H1 (cell line): ENCODE data around the gene OGT. TPM values are rescaled to one million over a fixed set of nuclear protein-coding genes. Genes with fewer than 3 reads are reported as not detected.

Experiments used
- CTCF ChIA-PET: fragments of 300-600 bp; sonication (Branson Sonifier 250); formaldehyde crosslinking; loops from one replicate; lab custom pipeline; 2021; ENCODE audit not compliant: partially characterized antibody; lab: Charles Lee
- POLR2A ChIA-PET: fragments of 300-600 bp; sonication (Branson Sonifier 250); formaldehyde crosslinking; loops from one replicate; lab custom pipeline; 2021; ENCODE audit warnings: inconsistent platforms; ENCODE audit not compliant: partially characterized antibody; lab: Charles Lee
- DNase-seq, 2 experiments: peaks; one replicate each; pipeline versions ENCODE4 v3.0.0 to v3.0.0-alpha.2; 2010 to 2022; ENCODE audit warnings: low spot score in 2 of 2, low read depth in 1 of 2, mixed read lengths in 1 of 2
- FAIRE-seq: peaks from 2 replicates; lab custom pipeline; 2011; peaks lifted over from hg19 to GRCh38; lab: Jason Lieb, UNC
- H2AFZ ChIP-seq: 2 replicates; pipeline ENCODE4 v1.8.1; 2012; ENCODE audit warnings: low read length, inconsistent platforms
- H2AK5ac ChIP-seq: 2 replicates; pipeline ENCODE4 v1.6.1; 2013; ENCODE audit warnings: low read depth, low read length
- H2BK120ac ChIP-seq: replicated peaks from 2 replicates; pipeline ENCODE3; 2013; ENCODE audit warnings: low read depth, low read length, inconsistent platforms
- H2BK12ac ChIP-seq: 2 replicates; pipeline ENCODE4 v1.6.1; 2013; ENCODE audit warnings: low read depth, low read length
- H2BK15ac ChIP-seq: 2 replicates; pipeline ENCODE4 v1.6.1; 2013; ENCODE audit warnings: low read length
- H2BK20ac ChIP-seq: 2 replicates; pipeline ENCODE4 v1.6.1; 2013; ENCODE audit warnings: low read length
- H2BK5ac ChIP-seq: 2 replicates; pipeline ENCODE4 v1.6.1; 2013; ENCODE audit warnings: low read depth, low read length
- H3K14ac ChIP-seq: 2 replicates; pipeline ENCODE4 v1.6.1; 2013; ENCODE audit warnings: inconsistent platforms; ENCODE audit not compliant: insufficient read length
- H3K18ac ChIP-seq: 2 replicates; pipeline ENCODE4 v1.6.1; 2013; ENCODE audit warnings: low read length; ENCODE audit errors: extremely low read depth
- H3K23ac ChIP-seq: 2 replicates; pipeline ENCODE4 v1.6.1; 2013; ENCODE audit warnings: inconsistent platforms; ENCODE audit not compliant: insufficient read length
- H3K23me2 ChIP-seq: 2 replicates; pipeline ENCODE4 v1.6.1; 2013; ENCODE audit warnings: low read depth, low read length
- H3K27ac ChIP-seq: 2 replicates; pipeline ENCODE4 v1.6.1; 2011; ENCODE audit warnings: low read depth, low read length, inconsistent platforms
- H3K27me3 ChIP-seq, 4 experiments: replicated peaks in 1 of 4; 1 replicate in 1 of 4; 2 replicates in 3 of 4; pipeline versions ENCODE4 v1.6.1 to v1.8.1; 2011 to 2013; ENCODE audit warnings: low read length in 3 of 4, mild to moderate bottlenecking in 3 of 4, inconsistent platforms in 2 of 4, mixed read lengths in 2 of 4, moderate library complexity in 1 of 4; ENCODE audit not compliant: control insufficient read depth in 3 of 4, insufficient read depth in 3 of 4; ENCODE audit errors: extremely low read depth in 1 of 4
- H3K36me3 ChIP-seq, 4 experiments: 2 replicates each; pipeline versions ENCODE4 v1.6.1 to v1.8.1; 2011 to 2013; ENCODE audit warnings: mild to moderate bottlenecking in 4 of 4, low read length in 3 of 4, moderate library complexity in 2 of 4, control low read depth in 1 of 4, inconsistent platforms in 1 of 4; ENCODE audit not compliant: insufficient read depth in 4 of 4, control insufficient read depth in 2 of 4
- H3K4ac ChIP-seq: replicated peaks from 2 replicates; pipeline ENCODE3; 2013; ENCODE audit warnings: low read length, low read depth, mixed read lengths, inconsistent platforms; ENCODE audit not compliant: insufficient read length
- H3K4me1 ChIP-seq, 4 experiments: replicated peaks in 1 of 4; 1 replicate in 1 of 4; 2 replicates in 3 of 4; pipeline versions ENCODE4 v1.6.1 to v1.8.1; 2011 to 2013; ENCODE audit warnings: low read length in 3 of 4, inconsistent platforms in 2 of 4, mixed read lengths in 1 of 4; ENCODE audit not compliant: insufficient read depth in 4 of 4, control insufficient read depth in 3 of 4
- H3K4me2 ChIP-seq, 2 experiments: 2 replicates each; pipeline versions ENCODE4 v1.6.1 to v1.8.1; 2011 to 2013; ENCODE audit warnings: low read depth in 2 of 2, low read length in 2 of 2, control low read depth in 1 of 2, inconsistent platforms in 1 of 2, mild to moderate bottlenecking in 1 of 2; ENCODE audit not compliant: insufficient read depth in 1 of 2
- H3K4me3 ChIP-seq, 4 experiments: fragments of 200-600, 300-600 bp in 1 of 4; sonication (generic), shearing (Covaris generic), sonication (Bioruptor Twin) in 1 of 4; 2 replicates each; pipeline versions ENCODE4 v1.5.1 to v1.8.1; 2011 to 2016; ENCODE audit warnings: low read length in 4 of 4, low read depth in 3 of 4, control low read depth in 2 of 4, inconsistent platforms in 2 of 4, mild to moderate bottlenecking in 2 of 4, mixed read lengths in 1 of 4, moderate library complexity in 1 of 4; ENCODE audit not compliant: insufficient read depth in 2 of 4; ENCODE audit errors: extremely low read depth in 1 of 4
- H3K56ac ChIP-seq: replicated peaks from 2 replicates; pipeline ENCODE3; 2013; ENCODE audit warnings: low read depth, mild to moderate bottlenecking, mixed read lengths, low read length, inconsistent platforms; ENCODE audit not compliant: insufficient read length
- H3K79me1 ChIP-seq: 2 replicates; pipeline ENCODE4 v1.6.1; 2013; ENCODE audit warnings: low read depth, low read length, control low read depth
- H3K79me2 ChIP-seq, 2 experiments: 2 replicates each; pipeline versions ENCODE4 v1.6.1 to v1.8.1; 2012 to 2013; ENCODE audit warnings: low read length in 2 of 2, mild to moderate bottlenecking in 2 of 2, inconsistent platforms in 1 of 2; ENCODE audit not compliant: insufficient read depth in 2 of 2, control insufficient read depth in 1 of 2
- H3K9ac ChIP-seq, 4 experiments: replicated peaks in 1 of 4; 1 replicate in 1 of 4; 2 replicates in 3 of 4; pipeline versions ENCODE4 v1.6.1 to v1.8.1; 2011 to 2013; ENCODE audit warnings: low read depth in 3 of 4, low read length in 3 of 4, control low read depth in 2 of 4, mild to moderate bottlenecking in 2 of 4, moderate library complexity in 2 of 4, inconsistent platforms in 1 of 4; ENCODE audit errors: extremely low read depth in 1 of 4
- H3K9me3 ChIP-seq, 2 experiments: 2 replicates each; pipeline versions ENCODE4 v1.6.1 to v1.8.1; 2012 to 2013; ENCODE audit warnings: mild to moderate bottlenecking in 2 of 2, moderate library complexity in 2 of 2, control low read depth in 1 of 2, inconsistent platforms in 1 of 2, low read depth in 1 of 2, low read length in 1 of 2, mixed read lengths in 1 of 2; ENCODE audit not compliant: insufficient read depth in 2 of 2
- H4K20me1 ChIP-seq, 2 experiments: replicated peaks in 1 of 2; 2 replicates each; pipeline versions ENCODE3 to v1.8.1; 2011 to 2013; ENCODE audit warnings: inconsistent platforms in 2 of 2, low read length in 2 of 2, mild to moderate bottlenecking in 1 of 2; ENCODE audit not compliant: insufficient read depth in 2 of 2, control insufficient read depth in 1 of 2
- H4K5ac ChIP-seq: 2 replicates; pipeline ENCODE4 v1.6.1; 2013; ENCODE audit warnings: low read length, low read depth, mixed read lengths, inconsistent platforms; ENCODE audit not compliant: insufficient read length
- H4K8ac ChIP-seq: 2 replicates; pipeline ENCODE4 v1.8.0; 2013; ENCODE audit warnings: mild to moderate bottlenecking, moderate library complexity, low read length, inconsistent platforms; ENCODE audit not compliant: insufficient read depth; ENCODE audit errors: extremely low read depth
- H4K91ac ChIP-seq: replicated peaks from 2 replicates; pipeline ENCODE3; 2013; ENCODE audit warnings: low read length, mixed read lengths, inconsistent platforms; ENCODE audit not compliant: insufficient read length
- BCL11A ChIP-seq, 2 experiments: IDR thresholded peaks; one replicate each; pipeline ENCODE4 v1.6.1; 2011; ENCODE audit warnings: low read depth in 2 of 2, low read length in 2 of 2, mild to moderate bottlenecking in 2 of 2
- CHD2 ChIP-seq: IDR thresholded peaks from 2 replicates; pipeline ENCODE4 v1.6.1; 2012; ENCODE audit warnings: low read length, improper control_type of control experiment
- GTF2F1 ChIP-seq: IDR thresholded peaks from 2 replicates; pipeline ENCODE4 v1.6.1; 2012; ENCODE audit warnings: low read depth, low read length, improper control_type of control experiment, borderline replicate concordance
- KDM5A ChIP-seq: fragments of 200-600 bp; IDR thresholded peaks from 2 replicates; pipeline ENCODE4 v1.7.1; 2012; ENCODE audit warnings: mild to moderate bottlenecking, low read length, inconsistent platforms, mixed read lengths
- PHF8 ChIP-seq: fragments of 200-600 bp; sonication (generic); conservative IDR thresholded peaks from 2 replicates; pipeline ENCODE4 v1.7.1; 2012; ENCODE audit warnings: low read depth, mild to moderate bottlenecking, inconsistent platforms, low read length, moderate library complexity
- RXRA ChIP-seq: IDR thresholded peaks from 2 replicates; pipeline ENCODE4 v1.6.1; 2011; ENCODE audit warnings: low read depth, mild to moderate bottlenecking, low read length, moderate library complexity; ENCODE audit not compliant: insufficient read depth
- WGBS, 2 experiments: shearing (Covaris generic) in 1 of 2; methylation state at CpG; one replicate each; pipeline versions ENCODE4 v1.1.6 to v1.1.7; 2013 to 2015; ENCODE audit warnings: low lambda C conversion rate in 2 of 2, mixed read lengths in 2 of 2, inconsistent platforms in 1 of 2, low coverage in 1 of 2, missing lambda C conversion rate in 1 of 2; ENCODE audit not compliant: insufficient replicate concordance in 2 of 2, insufficient coverage in 1 of 2, insufficient read length in 1 of 2; ENCODE audit errors: extremely low coverage in 1 of 2, missing lambda C conversion rate in 1 of 2; 5-methylcytosine and 5-hydroxymethylcytosine counted together
- polyA plus RNA-seq, 7 experiments: library from polyadenylated mRNA; depleted of rRNA in 3 of 7; stranded (reverse) in 5 of 7; unstranded in 2 of 7; fragments of >200 nt in 5 of 7; fragments of 200-250 nt in 2 of 7; gene quantifications; 1 replicate in 5 of 7; 2 replicates in 1 of 7; 4 replicates in 1 of 7; pipeline versions ENCODE4 v1.2.1 to v1.2.3, GENCODE V29; 2011 to 2013; ENCODE audit warnings: missing spikeins in 2 of 7, mixed read lengths in 2 of 7
- total RNA-seq: library from RNA; stranded (reverse); fragmentation: NEBNext Ultra II Directional; extraction: Animal tissue kit (Norgen Biotek cat#: 25700); gene quantifications from 2 replicates; pipeline ENCODE4 v1.2.1, GENCODE V29; 2021

Gene OGT
- total and polyA plus RNA-seq, 2 of the 8 experiments (the other 6 are each of a cell fraction or from before 2014, with no cell fraction given) = 130 to 169 TPM

DNA sequence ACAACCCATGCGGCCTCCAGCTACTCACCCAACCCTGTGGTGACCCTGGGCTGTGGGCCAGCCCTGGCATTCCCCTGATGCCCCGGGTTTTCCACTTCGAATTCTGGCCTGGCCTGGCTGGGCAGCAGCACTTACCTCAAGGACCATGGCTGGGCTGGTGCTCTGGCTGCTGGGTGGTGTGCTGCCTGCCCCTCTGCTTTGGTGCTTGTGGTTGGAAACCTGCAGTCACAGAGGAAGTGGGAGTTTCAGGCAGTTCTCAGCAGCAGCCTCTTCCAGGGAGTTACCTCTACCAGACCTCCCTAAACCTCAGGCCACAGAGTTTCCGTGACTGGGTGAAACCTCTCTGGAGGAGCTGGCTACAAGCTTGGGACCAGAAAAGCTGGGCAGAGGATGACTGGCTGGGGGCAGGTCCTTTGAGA lies 85.4 kb downstream of the OGT start, which contains the start of gene CXCR3:
Gene CXCR3 (minus strand): TSS at position 209 of the 419 bp plus-strand sequence. CDS start 62 bp downstream, at position 147.
- H4K20me1 ChIP-seq = no peaks in the 10 kb centered on the region
- H3K4me2 ChIP-seq = no peak within 1 kb of the TSS
- H3K79me2 ChIP-seq = no peaks in the 10 kb centered on the region
- H4K8ac ChIP-seq = no peak within 1 kb of the TSS; the same call in 1 of the 2 replicates
- no peak within 1 kb of the TSS for H2BK5ac ChIP-seq
- DNase-seq = no peak
- no peak within 1 kb of the TSS for H2BK20ac ChIP-seq
- no peak within 1 kb of the TSS for H4K5ac ChIP-seq
- H3K27ac ChIP-seq = no peak within 1 kb of the TSS
- peaks cover 0 to 5% (median 0%) of the 10 kb centered on the region in 4 experiments; a peak in 1 of 7 replicates for H3K4me1 ChIP-seq
- no peak within 1 kb of the TSS for H3K9ac ChIP-seq
- H2BK120ac ChIP-seq = no peak within 1 kb of the TSS
- no peak within 1 kb of the TSS for H2AK5ac ChIP-seq
- H2BK15ac ChIP-seq = no peak within 1 kb of the TSS
- 96% methylated on average over 3 of the region's 4 CpGs; no CpG with 5 or more reads in 1 of the 2 experiments for WGBS, 2 experiments
- no peak within 1 kb of the TSS for H3K14ac ChIP-seq
- H3K36me3 ChIP-seq = no peaks in the 10 kb centered on the region
- H3K4ac ChIP-seq = no peak within 1 kb of the TSS
- no peak within 1 kb of the TSS for H3K4me3 ChIP-seq
- no peak within 1 kb of the TSS for H4K91ac ChIP-seq
- ChIA-PET CTCF (interaction anchor here (0.6 to 0.7 kb wide), 2 partner anchors 46 to 1003 kb away, joined by 3 read pairs; no protein-coding TSS in a partner anchor), POLR2A (no interaction called here)
- H3K23me2 ChIP-seq = no peaks in the 10 kb centered on the region
- no peak within 1 kb of the TSS for H2BK12ac ChIP-seq
- H3K9me3 ChIP-seq = no peaks in the 10 kb centered on the region
- H3K23ac ChIP-seq = no peak within 1 kb of the TSS
- no peak within 1 kb of the TSS for H2AFZ ChIP-seq
- no peaks in the 10 kb centered on the region for H3K79me1 ChIP-seq
- no peak for FAIRE-seq
- TF ChIP-seq PHF8 (no peak), BCL11A (IDR thresholded peaks at IDR 0.05; ENCODE audit: low read depth in 2 of 2, low read length in 2 of 2) (no peak), CHD2 (no peak), RXRA (no peak), KDM5A (no peak), GTF2F1 (no peak)
- no peak within 1 kb of the TSS for H3K56ac ChIP-seq
- H3K18ac ChIP-seq = no peak within 1 kb of the TSS
- H3K27me3 ChIP-seq = no peaks in the 10 kb centered on the region
